TTC549 (cell line): ENCODE results near the gene ADGRF1.
"Not testable (repeated sequence)": the region's sequence is repeated elsewhere in the genome, so short reads cannot be mapped to it uniquely, and the experiment has no call there.

Experiments used
- FAIRE-seq: peaks from 2 replicates; lab custom pipeline; 2012; peaks lifted over from hg19 to GRCh38; lab: Jason Lieb, UNC

The ADGRF1 gene

DNA sequence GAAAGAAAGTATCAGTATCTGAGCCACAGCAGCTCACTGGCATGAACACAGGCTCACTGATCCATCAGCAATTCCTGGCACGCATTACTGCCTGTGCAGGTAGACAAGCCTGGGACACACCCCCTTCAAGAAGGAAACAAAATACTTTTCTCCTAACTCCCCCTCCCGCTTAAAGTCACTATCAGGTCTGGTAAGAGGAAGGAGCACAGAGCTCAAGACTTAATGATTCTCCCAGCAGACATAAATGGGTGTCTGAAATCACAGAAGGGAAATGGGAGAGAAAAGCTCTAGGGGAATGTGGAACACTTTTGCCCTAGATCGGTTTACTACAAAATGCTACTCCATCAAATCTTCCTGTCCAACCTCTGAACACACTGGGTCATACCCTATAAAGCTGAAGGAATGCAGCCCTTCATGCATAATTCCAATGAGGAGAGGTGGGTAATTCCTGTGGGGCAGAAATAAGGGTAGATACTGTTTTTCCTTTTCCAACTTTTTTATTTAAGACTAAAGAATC lies at the start of gene ADGRF1:
ADGRF1 (minus strand) TSS at position 58 of the 517 bp plus-strand sequence. CDS start 13,271 bp downstream, outside the sequence.
- no peak for FAIRE-seq

DNA sequence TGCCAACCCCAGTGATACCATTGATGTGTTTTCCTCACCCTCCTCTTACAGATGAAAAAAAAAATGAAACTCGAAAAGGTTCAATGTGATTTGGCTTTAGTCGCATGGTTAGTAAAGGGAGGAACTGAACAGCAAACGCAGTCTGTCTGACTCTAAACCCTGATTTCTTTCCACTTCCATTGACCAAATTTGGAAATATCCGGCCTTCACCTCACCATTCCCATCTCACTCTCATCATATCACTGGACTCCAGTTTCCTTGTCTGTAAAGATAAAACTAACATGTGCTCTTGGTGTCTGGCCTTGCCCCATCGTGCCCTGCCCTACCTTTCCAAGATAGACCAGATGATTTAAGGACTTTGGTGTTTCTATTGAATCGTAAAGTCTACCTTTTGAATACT lies 48.7 kb upstream of the ADGRF1 start:
- FAIRE-seq, result no peak

DNA sequence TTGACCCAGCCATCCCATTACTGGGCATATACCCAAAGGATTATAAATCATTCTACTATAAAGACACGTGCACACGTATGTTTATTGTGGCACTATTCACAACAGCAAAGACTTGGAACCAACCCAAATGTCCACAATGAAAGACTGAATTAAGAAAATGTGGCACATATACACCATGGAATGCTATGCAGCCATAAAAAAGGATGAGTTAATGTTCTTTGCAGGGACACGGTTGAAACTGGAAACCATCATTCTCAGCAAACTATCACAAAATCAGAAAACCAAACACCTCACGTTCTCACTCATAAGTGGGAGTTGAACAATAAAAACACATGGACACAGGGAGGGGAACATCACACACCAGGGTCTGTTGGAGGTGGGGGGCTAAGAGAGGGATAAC lies 47.3 kb upstream of the ADGRF1 start:
- not testable (repeated sequence) for FAIRE-seq

DNA sequence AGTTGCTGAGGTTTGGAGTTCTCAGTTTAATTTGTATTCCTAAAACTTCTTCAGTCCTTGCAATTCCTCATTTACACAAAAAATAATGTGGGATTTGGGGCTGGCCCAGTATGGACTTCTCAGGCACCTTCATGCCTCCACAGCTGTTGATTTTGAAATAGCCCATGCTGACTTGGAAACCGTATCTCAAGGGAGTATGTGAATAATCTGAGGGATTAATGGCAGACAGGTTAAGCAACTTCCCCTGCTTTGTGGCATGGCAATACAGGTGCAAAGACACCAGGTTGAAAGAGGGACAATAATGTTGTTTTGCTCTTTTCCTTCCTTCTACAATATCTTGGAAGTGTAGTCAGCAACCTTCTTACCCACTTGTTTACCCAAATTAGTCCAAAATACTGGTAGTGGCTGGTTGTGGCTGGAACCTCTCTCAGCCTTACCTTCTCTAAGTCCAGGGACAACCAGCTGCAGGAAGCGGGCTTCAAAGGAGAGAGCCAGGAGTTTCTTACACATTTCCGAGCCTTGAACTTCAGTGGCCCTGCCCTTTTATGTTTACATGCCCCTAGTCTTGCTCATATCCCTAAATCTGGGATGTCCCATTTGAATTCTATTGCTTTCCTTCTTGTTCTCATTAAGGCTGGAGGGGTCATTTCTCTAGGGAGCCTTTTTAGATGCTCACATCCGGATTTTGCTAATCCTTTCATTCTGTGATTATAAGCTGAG lies 44.1 kb upstream of the ADGRF1 start:
- FAIRE-seq, result no peak

DNA sequence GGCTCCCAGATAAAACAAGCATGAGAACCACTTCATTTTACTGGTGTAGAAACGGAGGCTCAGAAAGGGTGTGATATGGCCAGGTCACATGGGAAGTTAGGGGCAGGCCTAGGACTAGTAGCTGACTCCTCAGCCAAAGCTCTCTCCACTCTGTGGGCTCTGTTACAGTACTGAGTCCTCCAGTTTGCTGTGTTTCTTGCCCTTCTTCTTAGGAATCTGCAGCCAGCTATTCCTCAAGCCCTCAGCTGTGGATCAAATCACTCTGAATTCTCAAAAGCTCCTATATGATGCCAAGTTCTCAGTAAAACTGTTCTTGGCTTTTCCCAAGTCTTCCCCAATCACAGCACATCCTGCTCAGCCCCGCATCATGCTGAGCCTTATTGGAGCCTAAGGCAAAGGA lies 42.5 kb upstream of the ADGRF1 start:
- no peak for FAIRE-seq

DNA sequence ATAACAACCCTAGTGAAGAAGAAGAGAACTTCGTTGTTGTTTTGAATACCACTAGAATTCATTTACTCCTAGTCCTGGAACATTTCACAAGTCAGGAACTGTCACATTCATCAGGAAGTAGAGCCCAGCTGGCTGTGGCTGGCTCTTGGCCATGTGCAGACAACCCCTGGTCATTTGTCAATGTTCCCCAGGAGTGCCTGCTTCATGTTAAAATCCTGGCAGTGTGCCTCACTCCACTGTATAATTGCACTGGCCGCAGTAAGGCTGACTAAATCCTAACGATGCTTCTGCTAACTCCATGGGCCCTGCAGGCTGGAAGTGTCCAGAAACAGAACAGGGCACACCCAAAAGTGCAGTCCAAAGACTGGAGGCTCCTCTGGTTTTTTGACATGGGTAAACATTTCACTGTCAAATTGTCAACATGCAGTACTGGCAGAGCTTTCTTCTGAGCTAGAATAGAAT lies 41.5 kb upstream of the ADGRF1 start:
- no peak for FAIRE-seq

DNA sequence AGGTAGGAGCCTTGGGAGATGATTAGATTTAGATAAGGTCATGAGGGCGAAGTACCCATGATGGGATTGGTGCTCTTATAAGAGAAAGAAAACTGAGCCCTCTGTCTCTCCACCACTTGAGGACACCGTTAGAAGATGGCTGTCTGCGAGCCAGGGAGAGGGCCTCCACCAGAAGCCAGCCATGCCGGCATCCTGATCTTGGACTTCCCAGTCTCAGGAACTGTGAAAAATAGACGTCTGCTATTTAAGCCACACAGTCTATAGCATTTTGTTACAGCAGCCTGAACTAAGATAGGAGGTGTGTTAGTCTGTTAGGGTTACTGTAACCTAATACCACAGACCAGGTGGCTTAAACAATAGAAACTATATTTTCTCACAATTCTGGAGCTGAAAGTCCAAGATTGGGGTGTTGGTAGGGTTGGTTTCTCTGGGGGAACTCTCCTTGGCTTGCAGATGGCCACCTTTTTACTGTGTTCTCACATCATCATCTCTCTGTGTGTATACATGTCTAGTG lies 38.0 kb upstream of the ADGRF1 start:
- FAIRE-seq, result no peak

DNA sequence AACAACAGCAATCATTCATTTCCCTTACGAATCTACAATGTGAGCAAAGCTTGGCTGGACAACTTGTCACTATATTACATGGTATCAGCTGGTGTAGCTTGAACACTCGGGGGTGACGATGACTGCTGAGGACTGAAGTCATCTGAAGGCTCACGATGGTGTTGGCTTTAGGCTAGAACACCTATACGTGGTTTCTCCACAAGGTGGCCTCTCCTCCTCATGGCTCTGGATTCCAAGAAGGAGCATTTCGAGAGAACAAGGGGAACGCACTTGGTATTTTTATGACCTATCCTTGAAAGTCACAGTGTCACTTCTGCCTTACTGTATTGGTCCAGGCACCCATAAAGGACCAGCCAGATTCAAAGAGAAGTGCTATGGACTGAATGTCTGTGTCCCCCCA lies 37.5 kb upstream of the ADGRF1 start:
- FAIRE-seq, result no peak

DNA sequence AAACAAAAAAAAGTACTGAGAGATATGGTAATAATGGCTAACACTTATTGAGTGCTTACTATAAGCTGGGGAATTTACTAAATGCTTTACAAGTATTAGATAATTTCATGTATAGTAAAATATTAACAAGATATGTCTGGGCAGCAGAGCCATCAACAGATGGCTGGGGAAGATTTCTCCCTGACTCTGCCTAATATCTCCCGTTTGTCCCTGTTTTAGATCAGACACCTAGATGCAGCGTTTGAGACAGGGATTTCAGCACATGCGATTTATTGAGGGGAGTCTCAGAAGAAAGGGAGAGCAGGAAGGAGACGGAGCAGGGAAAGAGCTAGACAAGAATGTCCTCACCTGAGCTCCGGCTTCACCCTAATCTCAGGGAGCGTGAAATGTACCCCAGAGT lies 36.9 kb upstream of the ADGRF1 start:
- FAIRE-seq, result no peak

DNA sequence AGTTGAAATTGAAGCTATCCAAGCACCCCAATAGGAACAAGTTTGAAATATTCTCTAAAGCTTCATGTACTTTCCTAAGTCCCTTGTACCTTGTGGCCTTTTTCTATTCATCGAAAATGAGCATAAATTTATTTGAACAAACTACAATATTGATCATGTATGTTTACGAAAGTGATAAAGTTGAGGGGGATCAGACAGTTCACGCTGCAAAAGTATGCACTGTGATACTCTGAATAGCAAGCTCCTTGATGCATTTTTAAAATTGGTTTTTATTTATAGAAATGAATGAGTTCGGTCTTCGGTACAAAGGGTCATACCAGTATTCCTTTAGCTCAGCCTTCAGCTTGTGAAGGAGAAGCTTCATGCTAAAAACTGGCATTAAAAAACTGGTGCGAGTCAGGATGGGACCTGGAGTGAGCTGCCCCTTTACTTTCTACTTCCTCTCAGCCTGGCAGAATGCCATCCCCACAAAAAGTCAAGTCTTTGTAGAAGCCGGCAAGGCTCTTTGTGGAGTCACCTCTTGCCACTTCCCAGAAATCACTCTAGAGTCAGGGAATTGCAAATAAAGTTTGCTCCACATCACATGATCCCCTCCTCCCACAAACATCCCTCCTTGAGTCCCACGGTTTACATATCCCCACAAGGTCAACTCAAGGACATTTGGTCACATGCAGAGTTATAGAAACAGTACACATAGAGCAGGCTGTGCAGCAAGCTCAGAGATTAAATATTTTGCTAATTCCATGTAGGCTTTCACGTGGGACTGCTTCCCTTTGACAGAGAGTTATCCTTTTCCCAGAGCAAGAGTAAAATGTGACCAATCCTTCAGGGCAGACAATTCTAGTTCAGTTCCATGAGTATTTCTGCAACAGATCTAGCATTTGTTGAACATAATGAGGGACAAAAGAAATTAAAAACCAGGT lies 34.6 kb upstream of the ADGRF1 start:
- FAIRE-seq, result no peak

DNA sequence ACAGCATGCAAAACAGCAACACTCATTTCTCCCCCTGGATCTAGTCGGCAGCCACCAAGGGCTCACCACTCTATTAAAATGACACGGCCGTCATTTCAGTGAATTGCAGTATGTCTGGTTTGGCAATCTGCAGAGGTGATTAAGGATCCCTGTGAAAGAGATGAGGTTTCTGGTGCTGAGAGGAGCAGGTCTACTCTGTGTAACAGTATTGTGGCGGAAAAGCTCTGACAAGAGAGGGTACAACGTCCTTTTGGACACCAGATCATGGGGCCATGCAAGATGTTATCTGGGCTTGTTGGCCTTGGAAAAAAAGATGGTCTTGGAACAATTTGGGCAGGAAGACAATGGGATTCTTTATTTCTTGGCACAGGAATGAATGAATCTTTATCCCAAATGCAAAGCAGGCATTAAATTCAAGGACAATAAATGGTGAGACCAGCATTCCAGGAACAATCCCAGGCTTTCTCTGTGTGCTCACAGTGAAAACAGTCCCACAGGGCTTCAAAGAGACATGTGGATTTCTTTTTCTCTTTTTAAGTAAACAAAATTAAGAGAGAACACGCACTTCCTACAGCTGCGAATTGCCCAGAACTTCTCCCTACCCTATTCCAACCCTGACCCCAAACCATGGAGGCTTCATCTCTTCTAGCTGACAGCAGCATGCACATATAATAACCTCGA lies 33.7 kb upstream of the ADGRF1 start:
- FAIRE-seq, result no peak

DNA sequence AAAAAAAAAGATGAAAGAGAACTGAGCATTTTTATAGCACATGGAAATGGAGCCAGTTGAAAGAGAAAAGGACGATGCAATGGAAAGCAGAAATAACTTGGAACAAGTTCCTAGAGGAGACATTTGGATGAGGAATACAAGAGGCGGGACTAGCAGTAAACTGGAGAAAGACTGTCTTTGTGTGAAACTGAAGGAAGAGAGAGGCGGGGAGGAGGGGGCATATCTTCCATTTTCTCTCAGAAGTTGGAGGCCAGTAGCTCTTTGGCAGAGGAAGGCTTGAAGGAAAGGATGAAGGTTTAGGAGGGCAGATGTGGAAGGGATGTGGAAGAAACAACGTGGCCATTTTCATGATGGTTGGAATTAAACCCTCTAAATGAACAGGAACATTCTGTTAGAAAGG lies 33.0 kb upstream of the ADGRF1 start:
- no peak for FAIRE-seq

DNA sequence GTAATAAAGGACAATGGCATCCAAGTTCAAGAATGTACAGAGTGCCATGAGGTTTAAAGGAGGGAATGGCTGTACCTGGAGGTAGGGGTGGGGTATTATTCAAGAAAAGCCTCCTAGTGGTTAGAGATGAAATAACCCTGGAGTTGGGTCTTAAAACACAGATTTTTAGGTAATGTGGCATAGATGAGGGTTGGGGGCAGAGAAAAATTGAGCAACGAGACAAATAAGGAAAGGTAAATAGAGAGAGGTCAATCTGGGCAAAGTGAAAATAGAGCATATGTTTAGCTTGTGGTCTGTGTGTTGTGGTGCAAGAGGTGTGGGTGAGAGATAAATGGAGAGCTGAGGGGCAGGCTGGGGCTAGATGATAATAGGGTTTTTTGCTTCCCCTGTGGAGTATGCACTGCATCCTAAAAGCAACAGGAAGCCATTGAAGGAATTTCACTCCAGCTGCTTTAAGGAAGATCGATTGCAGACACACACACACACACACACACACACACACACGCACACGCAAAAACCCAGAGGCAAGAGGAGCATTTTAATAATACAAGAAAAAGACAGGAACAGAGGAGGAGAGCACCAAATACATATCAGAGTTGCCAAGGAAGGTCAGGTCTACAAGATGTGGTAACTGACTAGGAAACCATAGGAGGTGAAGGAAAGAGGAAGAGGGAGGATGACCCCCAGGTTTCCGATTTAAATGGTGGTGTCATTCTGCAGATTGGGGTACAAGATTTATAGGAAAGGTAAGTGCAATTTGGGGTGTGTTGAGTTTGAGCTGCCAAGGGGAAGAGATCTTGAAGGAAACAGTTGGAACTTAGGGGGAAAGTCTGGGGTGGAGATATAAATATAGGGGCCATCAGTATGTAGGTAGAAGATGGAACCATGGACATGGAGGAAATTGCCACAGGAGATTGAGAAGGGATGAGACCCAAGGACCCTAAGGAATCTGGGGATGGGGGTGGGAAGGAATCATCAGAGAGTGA lies 31.3 kb upstream of the ADGRF1 start:
- FAIRE-seq, result no peak

DNA sequence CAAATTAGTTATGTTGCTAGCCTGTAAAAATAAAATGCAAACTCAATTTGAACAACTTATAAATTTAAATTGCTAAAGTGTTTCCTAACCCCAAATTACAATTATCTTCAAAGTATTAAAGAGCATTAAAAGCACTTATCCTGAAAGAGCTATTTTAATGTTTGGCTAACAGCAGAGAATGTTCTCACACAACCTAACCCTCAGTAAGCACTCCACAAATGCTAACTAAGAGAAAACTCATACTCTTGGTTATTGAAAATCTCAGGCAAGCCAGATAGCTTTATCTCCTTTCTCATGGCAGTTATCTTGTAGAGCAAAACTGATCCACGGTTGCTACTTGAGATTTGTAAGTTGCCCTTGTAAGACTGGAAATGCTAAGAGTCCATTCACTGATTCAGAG lies 30.5 kb upstream of the ADGRF1 start:
- no peak for FAIRE-seq

DNA sequence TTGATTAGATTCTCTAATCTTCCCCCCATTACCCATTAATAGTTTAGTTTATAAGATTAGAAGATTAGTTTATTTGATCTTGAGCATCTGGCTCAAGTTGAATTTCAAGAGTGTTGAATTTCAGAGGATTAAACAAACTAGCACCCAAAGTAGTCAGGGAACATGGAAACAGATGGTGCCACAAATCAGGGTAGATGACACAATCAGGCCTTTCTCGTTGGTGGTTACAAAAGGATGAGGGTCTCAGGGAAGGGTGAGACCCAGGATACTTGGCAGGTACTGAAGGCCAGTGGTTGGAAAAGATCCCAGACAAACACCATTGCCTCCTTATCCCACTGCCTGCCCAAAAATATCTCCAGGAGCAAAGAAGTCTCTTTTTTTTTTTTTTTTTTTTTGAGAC lies 29.5 kb upstream of the ADGRF1 start:
- FAIRE-seq, result no peak

DNA sequence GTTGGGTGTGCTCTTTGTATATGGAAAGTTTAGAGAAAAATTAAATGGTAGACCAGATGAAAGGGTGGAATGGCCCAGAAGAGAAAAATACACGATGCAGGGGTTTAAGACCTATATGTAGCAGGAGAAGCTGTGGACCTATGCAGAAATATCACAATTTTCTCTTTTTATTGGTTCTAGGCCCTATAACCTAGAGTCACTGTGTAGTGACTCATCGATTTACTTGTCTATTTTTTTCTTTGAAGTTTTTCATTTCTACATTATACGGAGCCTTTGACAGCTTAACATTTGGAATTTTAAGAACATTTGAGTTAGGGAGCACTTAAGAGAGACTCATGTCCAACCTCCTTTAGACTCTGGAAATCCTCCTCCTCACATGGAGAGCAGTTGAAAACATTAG lies 28.3 kb upstream of the ADGRF1 start:
- FAIRE-seq, result no peak

DNA sequence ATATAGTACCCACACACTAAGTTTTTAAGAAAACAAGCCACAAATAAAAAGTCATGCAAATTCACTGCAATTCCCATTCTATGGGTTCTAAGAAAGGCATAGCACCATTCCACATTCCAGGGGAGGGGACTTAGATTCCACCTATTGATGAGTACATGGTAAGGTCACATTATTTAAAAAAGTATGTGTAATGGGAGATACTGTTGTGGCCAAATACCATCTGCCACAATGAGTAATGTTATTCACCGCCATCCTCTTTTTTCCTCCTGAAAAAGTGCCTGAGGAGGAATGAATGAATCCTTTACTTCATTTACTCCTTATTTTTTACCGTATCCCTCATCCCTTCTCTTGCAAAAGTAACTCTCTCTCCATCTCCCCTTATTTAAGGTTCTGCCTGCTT lies 27.0 kb upstream of the ADGRF1 start:
- no peak for FAIRE-seq

DNA sequence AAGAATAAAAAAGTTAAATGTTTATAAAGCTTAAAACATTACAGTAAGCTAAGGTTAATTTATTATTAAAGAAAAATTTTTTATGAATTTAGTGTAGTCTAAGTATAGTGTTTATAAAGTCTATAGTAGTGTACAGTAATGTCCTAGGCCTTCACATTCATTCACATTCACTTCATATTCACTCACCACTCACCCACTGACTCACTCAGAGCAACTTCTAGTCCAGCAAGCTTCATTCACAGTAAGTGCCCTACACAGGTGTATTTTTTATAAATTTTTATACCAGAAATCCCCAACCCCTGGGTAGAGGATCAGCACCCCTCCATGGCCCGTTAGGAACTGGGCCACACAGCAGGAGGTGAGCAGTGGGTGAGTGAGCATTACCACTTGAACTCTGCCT lies 24.3 kb upstream of the ADGRF1 start:
- FAIRE-seq, result no peak

DNA sequence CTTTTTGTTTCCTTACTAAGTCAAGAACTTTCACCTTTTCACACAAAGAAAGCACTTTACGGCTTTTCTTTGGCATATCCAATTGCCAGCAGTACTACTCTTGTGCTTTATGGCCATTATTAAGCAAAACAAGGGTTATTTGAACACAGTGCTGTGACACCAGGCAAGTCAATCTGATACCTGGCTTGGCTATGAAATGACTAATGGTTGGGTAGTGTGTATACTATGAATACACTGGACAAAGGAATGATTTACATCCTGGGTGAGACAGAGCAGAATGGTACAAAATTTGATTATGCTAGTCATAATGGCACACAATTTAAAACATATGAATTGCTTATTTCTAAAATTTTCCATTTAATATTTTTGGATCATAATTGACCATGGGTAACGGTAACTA lies 22.1 kb upstream of the ADGRF1 start:
- FAIRE-seq, result no peak

DNA sequence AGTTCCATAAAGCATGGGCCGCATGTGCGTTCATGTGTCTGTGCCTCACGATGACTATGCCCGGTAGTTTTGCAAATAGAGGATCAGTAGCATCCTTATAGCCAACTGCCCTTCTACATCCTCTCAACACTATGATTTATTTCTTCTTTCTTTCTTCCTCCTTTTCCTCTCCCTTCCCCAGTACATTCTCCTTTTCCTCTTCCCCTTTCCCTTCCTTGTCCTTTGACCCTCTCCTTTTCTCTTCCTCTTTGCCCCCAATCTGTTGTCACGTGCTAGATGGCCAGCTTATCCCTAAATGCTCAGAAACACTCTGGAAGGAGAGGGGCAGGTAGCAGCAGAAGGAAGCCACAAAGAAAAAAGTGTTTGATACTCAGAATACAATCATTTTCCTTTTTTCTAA lies 20.2 kb upstream of the ADGRF1 start:
- FAIRE-seq, result no peak
